Measurements from ENCODE around the gene CRX.

- no peak for TF ChIP-seq EP300 (IDR thresholded peaks at IDR 0.05)
- no peak for TF ChIP-seq POLR2AphosphoS5 (IDR thresholded peaks at IDR 0.05)
- TF ChIP-seq, protein P1, sequence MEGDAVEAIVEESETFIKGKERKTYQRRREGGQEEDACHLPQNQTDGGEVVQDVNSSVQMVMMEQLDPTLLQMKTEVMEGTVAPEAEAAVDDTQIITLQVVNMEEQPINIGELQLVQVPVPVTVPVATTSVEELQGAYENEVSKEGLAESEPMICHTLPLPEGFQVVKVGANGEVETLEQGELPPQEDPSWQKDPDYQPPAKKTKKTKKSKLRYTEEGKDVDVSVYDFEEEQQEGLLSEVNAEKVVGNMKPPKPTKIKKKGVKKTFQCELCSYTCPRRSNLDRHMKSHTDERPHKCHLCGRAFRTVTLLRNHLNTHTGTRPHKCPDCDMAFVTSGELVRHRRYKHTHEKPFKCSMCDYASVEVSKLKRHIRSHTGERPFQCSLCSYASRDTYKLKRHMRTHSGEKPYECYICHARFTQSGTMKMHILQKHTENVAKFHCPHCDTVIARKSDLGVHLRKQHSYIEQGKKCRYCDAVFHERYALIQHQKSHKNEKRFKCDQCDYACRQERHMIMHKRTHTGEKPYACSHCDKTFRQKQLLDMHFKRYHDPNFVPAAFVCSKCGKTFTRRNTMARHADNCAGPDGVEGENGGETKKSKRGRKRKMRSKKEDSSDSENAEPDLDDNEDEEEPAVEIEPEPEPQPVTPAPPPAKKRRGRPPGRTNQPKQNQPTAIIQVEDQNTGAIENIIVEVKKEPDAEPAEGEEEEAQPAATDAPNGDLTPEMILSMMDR (IDR thresholded peaks at IDR 0.05) = no peak
- no peak for TF ChIP-seq POLR2A (IDR thresholded peaks at IDR 0.05)
Observed at GRCh38 chr19:47861630-47862029, 39.9 kb downstream of the CRX start.
